Lung (tissue), 12 donors: ENCODE data around the gene NETO2. TPM values are rescaled to one million over a fixed set of nuclear protein-coding genes. Genes with fewer than 3 reads are reported as not detected.
A peak's percentile ranks its signal among the peaks of the same experiment; 100 is the strongest.

Experiments used
- ATAC-seq: fragments of 200-7000 bp; cut with Tn5 transposase; one replicate; pipeline ENCODE4 v1.9.1; 2020; ENCODE audit warnings: moderate number of reproducible peaks; ENCODE audit not compliant: insufficient read depth, low FRiP score
- DNase-seq, 3 donors: peaks; one replicate each; pipeline ENCODE4 v3.0.0-alpha.2; 2013 to 2017
- H3K27ac ChIP-seq, 2 donors: one replicate each; pipeline ENCODE4 v1.5.1; 2013; ENCODE audit warnings: mild to moderate bottlenecking in 2 of 2, moderate library complexity in 2 of 2, control low read depth in 1 of 2, inconsistent platforms in 1 of 2, low read depth in 1 of 2, low read length in 1 of 2
- H3K27me3 ChIP-seq, 3 donors: one replicate each; pipeline ENCODE4 v1.5.1; 2013; ENCODE audit warnings: low read length in 2 of 3; ENCODE audit not compliant: control insufficient read depth in 3 of 3, insufficient read depth in 3 of 3
- H3K36me3 ChIP-seq, 4 donors: one replicate each; pipeline ENCODE4 v1.5.1; 2013; ENCODE audit warnings: low read length in 4 of 4, mild to moderate bottlenecking in 1 of 4, moderate library complexity in 1 of 4; ENCODE audit not compliant: control insufficient read depth in 4 of 4, insufficient read depth in 4 of 4
- H3K4me1 ChIP-seq, 5 donors: one replicate each; pipeline ENCODE4 v1.5.1; 2013; ENCODE audit warnings: low read length in 5 of 5, mild to moderate bottlenecking in 2 of 5, moderate library complexity in 1 of 5; ENCODE audit not compliant: control insufficient read depth in 5 of 5, insufficient read depth in 5 of 5
- H3K4me3 ChIP-seq: one replicate; pipeline ENCODE4 v1.5.1; 2013; ENCODE audit warnings: mild to moderate bottlenecking, control low read depth, moderate library complexity
- H3K9ac ChIP-seq, 2 donors: one replicate each; pipeline ENCODE4 v1.5.1; 2013; ENCODE audit warnings: low read length in 2 of 2, control low read depth in 1 of 2; ENCODE audit not compliant: insufficient read depth in 1 of 2
- H3K9me3 ChIP-seq, 4 donors: one replicate each; pipeline ENCODE4 v1.5.1; 2013; ENCODE audit warnings: low read length in 3 of 4, mild to moderate bottlenecking in 1 of 4, moderate library complexity in 1 of 4; ENCODE audit not compliant: control insufficient read depth in 4 of 4, insufficient read depth in 3 of 4
- CTCF ChIP-seq: IDR thresholded peaks from 2 replicates; pipeline ENCODE4 v1.5.1; 2012; ENCODE audit warnings: mild to moderate bottlenecking; ENCODE audit errors: control extremely low read depth, extremely low read depth
- WGBS, 2 donors: extraction: QIAGEN DNeasy Blood & Tissue Kit; methylation state at CpG; one replicate each; pipeline ENCODE4 v1.1.7; 2013; 5-methylcytosine and 5-hydroxymethylcytosine counted together
- polyA plus RNA-seq, 2 donors: library from polyadenylated mRNA; stranded (reverse); fragments of 200-250 nt; gene quantifications; one replicate each; pipeline ENCODE4 v1.2.1, GENCODE V29; 2013
- total RNA-seq, 2 donors: library from RNA; depleted of rRNA in 1 of 2; stranded (reverse); fragments of >200 nt in 1 of 2; gene quantifications; one replicate each; pipeline ENCODE4 v1.2.1, GENCODE V29; 2014 to 2021
- donor health status: control.
- donor health status: control.
- donor health status: Bipolar disorder and iron deficiency.
- donor health status: healthy.
- donor health status: DM: yes; HTN: yes; CAD: no.

The NETO2 gene
- total and polyA plus RNA-seq, 4 donors = 2.7 to 16.6 (median 9.7) TPM

GRCh38 chr16:47043970-47044684, 99.6 kb downstream of the NETO2 start:
- 82 to 91% methylated on average over 8 of the region's 8 CpGs for WGBS, 2 donors
- H3K27me3 ChIP-seq = no peaks in the 10 kb centered on the region
- no peak for TF ChIP-seq CTCF
- no peak overlapping the region for H3K4me3 ChIP-seq
- peaks cover 0 to 1% (median 0%) of the 10 kb centered on the region in 5 donors for H3K4me1 ChIP-seq
- no peak for ATAC-seq
- peaks cover 0 to 2% (median 0%) of the 10 kb centered on the region in 4 donors for H3K9me3 ChIP-seq
- no peak overlapping the region for H3K9ac ChIP-seq
- peak in 1 of 3 donors; percentile 10 for DNase-seq
- no peak overlapping the region for H3K27ac ChIP-seq
- H3K36me3 ChIP-seq = no peaks in the 10 kb centered on the region

GRCh38 chr16:47043200-47043599, 100.5 kb downstream of the NETO2 start:
- Histone ChIP-seq H3K36me3 (no peaks in the 10 kb centered on the region), H3K27ac (no peak overlapping the region), H3K27me3 (no peaks in the 10 kb centered on the region), H3K4me1 (peaks cover 0 to 1% (median 0%) of the 10 kb centered on the region in 5 donors), H3K4me3 (no peak overlapping the region), H3K9me3 (peaks cover 0 to 2% (median 0%) of the 10 kb centered on the region in 4 donors), H3K9ac (no peak overlapping the region)
- no peak for ATAC-seq
- 92 to 98% methylated on average over 8 of the region's 8 CpGs for WGBS, 2 donors
- DNase-seq = no peak
- TF ChIP-seq CTCF = no peak

- ATAC-seq (peak; percentile 98), DNase-seq (peak; percentile 77 to 86 (median 82))
- Histone ChIP-seq H3K4me3 (peak overlapping the region; percentile 51), H3K27me3 (no peaks in the 10 kb centered on the region), H3K9ac (peak overlapping the region in 1 of 2 donors; percentile 25), H3K27ac (no peak overlapping the region), H3K9me3 (no peaks in the 10 kb centered on the region), H3K36me3 (no peaks in the 10 kb centered on the region), H3K4me1 (peaks cover 0 to 3% (median 0%) of the 10 kb centered on the region in 5 donors)
- 4 to 6% methylated on average over 44 to 67 of the region's 67 CpGs for WGBS, 2 donors
- peak; percentile 82 for TF ChIP-seq CTCF
These were observed 105.8 kb downstream of the NETO2 start for GRCh38 chr16:47037746-47038458.
